AG09319 (cell line): ENCODE measurements around the gene SPTBN2.

Experiments used
- DNase-seq: peaks from one replicate; pipeline ENCODE4 v3.0.0-alpha.2; 2010; ENCODE audit warnings: low read depth; ENCODE audit errors: extremely low read depth
- CTCF ChIP-seq: IDR thresholded peaks from 2 replicates; pipeline ENCODE4 v1.5.1; 2011; ENCODE audit warnings: low read depth, mild to moderate bottlenecking, inconsistent platforms, low read length, moderate library complexity

SPTBN2 gene

GRCh38 chr11:66728693-66729385, at the start of gene SPTBN2:
Gene SPTBN2 (minus strand): TSS chr11:66729216. CDS start chr11:66721240, 7,976 bp downstream.
- TF ChIP-seq CTCF, result no peak
- DNase-seq, result no peak

- no peak for TF ChIP-seq CTCF
- no peak for DNase-seq
Measured at GRCh38 chr11:66768818-66769217, 39.8 kb upstream of the SPTBN2 start.

GRCh38 chr11:66768088-66768521, 39.1 kb upstream of the SPTBN2 start:
- no peak for DNase-seq
- no peak for TF ChIP-seq CTCF

GRCh38 chr11:66767666-66768065, 38.6 kb upstream of the SPTBN2 start:
- no peak for DNase-seq
- TF ChIP-seq CTCF, result no peak

GRCh38 chr11:66766681-66767080, 37.7 kb upstream of the SPTBN2 start:
- DNase-seq, result no peak
- no peak for TF ChIP-seq CTCF

GRCh38 chr11:66762088-66762487, 33.1 kb upstream of the SPTBN2 start:
- no peak for DNase-seq

GRCh38 chr11:66752148-66752547, 23.1 kb upstream of the SPTBN2 start:
- no peak for DNase-seq
- TF ChIP-seq CTCF, result no peak

More at GRCh38 chr11:66762088-66762487, 33.1 kb upstream of the SPTBN2 start:
- no peak for TF ChIP-seq CTCF
